ENCODE measurements around the gene SHPK. TPM values are rescaled to one million over a fixed set of nuclear protein-coding genes. Genes with fewer than 3 reads are reported as not detected.
"Not testable (repeated sequence)": the region's sequence is repeated elsewhere in the genome, so short reads cannot be mapped to it uniquely, and the experiment has no call there.

The SHPK gene
- total and polyA plus RNA-seq, 3 donors from 2014 or later: 9.0 to 33.8 (median 23.6) TPM

DNA sequence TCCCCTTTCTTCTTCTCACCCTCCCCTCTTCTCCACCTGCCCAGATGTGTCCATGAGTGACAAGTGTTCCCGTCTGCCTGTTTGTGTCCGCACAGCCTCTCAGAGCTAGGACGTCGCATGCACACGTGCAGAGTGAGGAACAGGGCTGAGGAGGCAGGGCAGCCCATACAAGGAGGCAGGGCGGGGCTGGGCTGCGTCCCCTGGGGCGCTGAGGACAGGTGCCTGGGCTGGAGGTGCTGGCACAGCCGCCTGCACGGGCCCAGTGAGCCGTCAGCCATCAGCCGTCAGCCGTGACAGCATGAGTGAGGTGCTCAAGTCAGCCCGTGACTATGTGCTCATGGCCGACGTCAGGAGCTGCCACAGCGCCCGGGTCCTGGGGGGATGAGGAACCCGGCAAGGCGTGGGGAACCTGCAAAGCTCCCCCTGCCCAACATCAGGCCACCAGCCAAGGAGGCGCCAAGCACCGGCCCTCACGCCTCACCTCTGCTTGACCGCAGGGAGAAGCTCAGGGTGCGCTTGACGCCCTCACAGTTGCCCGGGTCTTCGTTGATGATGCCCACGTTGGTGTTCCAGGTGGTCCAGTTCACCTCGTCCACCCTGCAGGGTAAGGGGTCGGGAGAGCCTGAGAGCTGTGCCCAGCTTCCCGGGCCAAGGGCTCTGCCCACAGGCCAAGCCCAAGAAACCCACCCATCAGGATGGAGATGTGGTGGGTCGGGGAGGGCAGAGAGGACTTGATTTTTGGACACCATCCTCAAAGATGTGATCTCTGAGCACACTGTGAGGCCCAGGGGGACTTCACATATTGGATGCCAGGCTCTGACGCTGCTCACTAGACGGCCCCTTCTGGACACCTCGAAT lies 64.8 kb downstream of the SHPK start:
- TF ChIP-seq POLR2A (IDR thresholded peaks at IDR 0.05): no peak
- TF ChIP-seq, protein P1, sequence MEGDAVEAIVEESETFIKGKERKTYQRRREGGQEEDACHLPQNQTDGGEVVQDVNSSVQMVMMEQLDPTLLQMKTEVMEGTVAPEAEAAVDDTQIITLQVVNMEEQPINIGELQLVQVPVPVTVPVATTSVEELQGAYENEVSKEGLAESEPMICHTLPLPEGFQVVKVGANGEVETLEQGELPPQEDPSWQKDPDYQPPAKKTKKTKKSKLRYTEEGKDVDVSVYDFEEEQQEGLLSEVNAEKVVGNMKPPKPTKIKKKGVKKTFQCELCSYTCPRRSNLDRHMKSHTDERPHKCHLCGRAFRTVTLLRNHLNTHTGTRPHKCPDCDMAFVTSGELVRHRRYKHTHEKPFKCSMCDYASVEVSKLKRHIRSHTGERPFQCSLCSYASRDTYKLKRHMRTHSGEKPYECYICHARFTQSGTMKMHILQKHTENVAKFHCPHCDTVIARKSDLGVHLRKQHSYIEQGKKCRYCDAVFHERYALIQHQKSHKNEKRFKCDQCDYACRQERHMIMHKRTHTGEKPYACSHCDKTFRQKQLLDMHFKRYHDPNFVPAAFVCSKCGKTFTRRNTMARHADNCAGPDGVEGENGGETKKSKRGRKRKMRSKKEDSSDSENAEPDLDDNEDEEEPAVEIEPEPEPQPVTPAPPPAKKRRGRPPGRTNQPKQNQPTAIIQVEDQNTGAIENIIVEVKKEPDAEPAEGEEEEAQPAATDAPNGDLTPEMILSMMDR (IDR thresholded peaks at IDR 0.05): no peak
- intact Hi-C loops (cut with DNase I; ENCODE audit: low total_unique reads): no loop called here
- Histone ChIP-seq H3K4me1 (no peaks in the 10 kb centered on the region), H3K4me3 (no peak overlapping the region), H3K36me3 (ENCODE audit: low read depth, missing control alignments) (no peaks in the 10 kb centered on the region), H3K27ac (no peak overlapping the region), H3K27me3 (no peaks in the 10 kb centered on the region), H3K9me3 (no peaks in the 10 kb centered on the region)
- 93 to 97% methylated on average over 5 to 31 of the region's 36 CpGs for WGBS, 2 donors
- DNase-seq: no peak

DNA sequence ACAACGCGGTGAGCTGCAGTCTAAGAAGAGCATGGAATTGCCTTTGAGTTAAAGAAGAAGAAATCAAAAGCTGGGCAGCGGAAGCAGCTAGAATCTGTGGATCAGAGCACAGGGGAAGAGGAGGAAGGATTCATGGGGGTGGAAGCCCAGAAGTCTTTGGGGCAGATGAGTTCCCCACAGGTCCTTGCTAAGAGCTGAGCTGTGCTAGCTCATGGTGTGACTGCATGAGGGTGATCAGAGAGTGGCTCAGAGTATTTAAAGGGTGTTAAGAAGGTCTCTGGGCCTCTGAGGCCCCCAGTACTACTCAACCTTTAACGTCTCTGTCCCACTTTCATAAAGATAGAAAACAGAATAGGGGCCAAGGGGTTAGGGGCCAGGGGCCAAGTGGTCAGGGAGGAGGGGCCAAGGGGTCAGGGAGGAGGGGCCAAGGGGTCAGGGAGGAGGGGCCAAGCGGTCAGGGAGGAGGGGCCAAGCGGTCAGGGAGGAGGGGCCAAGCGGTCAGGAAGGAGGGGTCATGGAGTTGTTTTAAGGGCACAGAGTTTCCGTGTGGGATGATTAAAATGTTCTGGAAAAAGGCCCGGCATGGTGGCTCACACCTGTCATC lies 66.4 kb downstream of the SHPK start:
- Histone ChIP-seq H3K4me3 (no peak overlapping the region), H3K4me1 (no peaks in the 10 kb centered on the region), H3K9me3 (no peaks in the 10 kb centered on the region), H3K27me3 (no peaks in the 10 kb centered on the region), H3K36me3 (ENCODE audit: low read depth, missing control alignments) (no peaks in the 10 kb centered on the region), H3K27ac (no peak overlapping the region)
- intact Hi-C loops (cut with DNase I; ENCODE audit: low total_unique reads): no loop called here
- no peak for DNase-seq
- 88 to 91% methylated on average over 9 of the region's 9 CpGs for WGBS, 2 donors
- TF ChIP-seq POLR2A (IDR thresholded peaks at IDR 0.05): no peak
- TF ChIP-seq, protein P1 (IDR thresholded peaks at IDR 0.05): no peak

DNA sequence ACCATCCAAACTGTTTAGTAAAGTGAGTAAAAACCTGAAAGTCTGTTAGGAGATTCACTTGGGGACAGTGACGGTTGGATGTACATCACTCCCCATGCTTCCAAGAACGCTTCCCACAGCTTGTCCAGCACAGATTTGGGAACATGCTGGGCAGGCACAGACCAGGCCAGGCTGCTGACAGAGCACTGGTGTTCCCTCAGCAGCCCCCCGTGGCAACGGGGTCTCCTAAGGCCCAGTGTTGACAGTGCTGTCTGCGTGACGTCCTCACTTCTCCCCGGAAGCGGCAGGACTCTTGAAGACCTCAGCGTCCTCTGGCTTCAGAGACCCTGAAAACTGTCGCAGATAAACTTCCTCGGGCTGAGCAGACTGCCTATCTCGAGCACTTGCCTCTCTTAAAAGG lies 69.5 kb downstream of the SHPK start:
- H3K4me1 ChIP-seq: peaks cover 7% of the 10 kb centered on the region
- DNase-seq: no peak
- H3K36me3 ChIP-seq (ENCODE audit: low read depth, missing control alignments): no peaks in the 10 kb centered on the region
- TF ChIP-seq, protein P1 (IDR thresholded peaks at IDR 0.05): no peak
- no peak for TF ChIP-seq POLR2A (IDR thresholded peaks at IDR 0.05)
- H3K27me3 ChIP-seq: no peaks in the 10 kb centered on the region
- 97% methylated on average over 12 of the region's 12 CpGs for WGBS, 2 donors
- intact Hi-C loops (cut with DNase I; ENCODE audit: low total_unique reads): no loop called here
- no peak overlapping the region for H3K4me3 ChIP-seq
- H3K9me3 ChIP-seq: no peaks in the 10 kb centered on the region
- H3K27ac ChIP-seq: no peak overlapping the region

DNA sequence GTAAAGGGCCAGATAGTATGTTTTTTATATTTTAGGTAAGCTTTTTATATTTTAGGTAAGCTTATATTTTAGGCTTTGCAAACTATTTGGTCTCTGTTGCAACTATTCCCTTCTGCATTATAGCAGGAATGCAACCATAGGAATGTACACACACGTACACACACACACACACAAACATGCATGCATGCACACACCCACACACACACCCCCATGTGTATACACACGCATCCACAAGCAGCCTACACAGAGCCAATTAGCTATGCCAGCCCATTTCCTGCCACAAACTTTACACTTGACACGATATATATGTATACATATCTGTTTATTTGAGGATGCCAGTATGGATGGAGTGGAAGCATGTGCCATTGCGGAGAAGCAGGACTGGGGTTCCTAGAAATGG lies 70.9 kb downstream of the SHPK start:
- Histone ChIP-seq H3K27ac (no peak overlapping the region), H3K4me3 (no peak overlapping the region), H3K27me3 (no peaks in the 10 kb centered on the region), H3K36me3 (ENCODE audit: low read depth, missing control alignments) (no peaks in the 10 kb centered on the region), H3K9me3 (no peaks in the 10 kb centered on the region), H3K4me1 (peaks cover 7% of the 10 kb centered on the region)
- no peak for TF ChIP-seq POLR2A (IDR thresholded peaks at IDR 0.05)
- TF ChIP-seq, protein P1 (IDR thresholded peaks at IDR 0.05): no peak
- WGBS, 2 donors: 86 to 96% methylated on average over 4 of the region's 4 CpGs
- DNase-seq: no peak
- intact Hi-C loops (cut with DNase I; ENCODE audit: low total_unique reads): no loop called here

DNA sequence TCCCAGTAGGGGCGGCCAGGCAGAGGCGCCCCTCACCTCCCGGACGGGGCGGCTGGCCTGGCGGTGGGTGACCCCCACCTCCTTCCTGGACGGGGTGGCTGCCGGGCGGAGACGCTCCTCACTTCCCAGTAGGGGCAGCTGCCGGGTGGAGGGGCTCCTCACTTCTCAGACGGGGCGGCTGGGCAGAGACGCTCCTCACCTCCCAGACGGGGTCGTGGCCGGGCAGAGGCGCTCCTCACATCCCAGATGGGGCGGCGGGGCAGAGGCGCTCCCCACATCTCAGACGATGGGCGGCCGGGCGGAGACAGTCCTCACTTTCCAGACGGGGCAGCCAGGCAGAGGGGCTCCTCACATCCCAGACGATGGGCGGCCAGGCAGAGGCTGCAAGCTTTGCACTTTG lies 71.8 kb downstream of the SHPK start:
- WGBS, 2 donors: 85% methylated on average over 19 of the region's 28 CpGs; no CpG with 5 or more reads in 1 of the 2 donors
- H3K4me1 ChIP-seq; H3K36me3 ChIP-seq (ENCODE audit: low read depth, missing control alignments); intact Hi-C loops (cut with DNase I; ENCODE audit: low total_unique reads); H3K9me3 ChIP-seq; H3K27me3 ChIP-seq; DNase-seq; H3K4me3 ChIP-seq; H3K27ac ChIP-seq: not testable (repeated sequence)

Data from testis (tissue), 3 donors.